Adrenal gland (tissue), 12 donors: ENCODE results near the gene OLA1. TPM values are rescaled to one million over a fixed set of nuclear protein-coding genes. Genes with fewer than 3 reads are reported as not detected.

Source experiments
- DNase-seq, 7 donors: peaks; one replicate each; pipeline ENCODE4 v3.0.0-alpha.2; 2019 to 2020
- H3K27ac ChIP-seq, 5 donors: fragments of 200-600 bp; sonication (generic) in 4 of 5; 1 replicate in 3 of 5; 2 replicates in 2 of 5; pipeline versions ENCODE4 v1.5.1 to v1.8.0; 2016 to 2020; ENCODE audit warnings: mild to moderate bottlenecking in 1 of 5
- H3K27me3 ChIP-seq: fragments of 200-600 bp; 2 replicates; pipeline ENCODE4 v1.8.0; 2021
- H3K36me3 ChIP-seq, 2 donors: fragments of 200-600 bp; replicated peaks in 1 of 2; 1 replicate in 1 of 2; 2 replicates in 1 of 2; pipeline versions ENCODE4 v1.5.1 to v1.8.0; 2018 to 2022
- H3K4me1 ChIP-seq, 2 donors: fragments of 200-600 bp; replicated peaks in 1 of 2; 1 replicate in 1 of 2; 2 replicates in 1 of 2; pipeline versions ENCODE4 v1.5.1 to v1.8.0; 2018 to 2021
- H3K4me3 ChIP-seq, 4 donors: fragments of 200-600 bp; sonication (generic) in 3 of 4; one replicate each; pipeline ENCODE4 v1.5.1; 2016 to 2018
- H3K9me3 ChIP-seq, 3 donors: fragments of 200-600 bp; sonication (generic) in 1 of 3; replicated peaks in 1 of 3; 1 replicate in 2 of 3; 2 replicates in 1 of 3; pipeline versions ENCODE4 v1.5.1 to v1.8.0; 2016 to 2021
- CTCF ChIP-seq, 6 experiments: fragments of 450-650 bp in 4 of 6; fragments of 200-600 bp in 2 of 6; sonication (generic) in 1 of 6; IDR thresholded peaks; 1 replicate in 5 of 6; 2 replicates in 1 of 6; pipeline versions ENCODE4 v1.5.1 to v1.8.0; 2016 to 2021; ENCODE audit warnings: antibody characterized with exemption in 6 of 6, mild to moderate bottlenecking in 2 of 6, moderate library complexity in 1 of 6
- POLR2A ChIP-seq, 2 donors: fragments of 450-650 bp; IDR thresholded peaks; one replicate each; pipeline ENCODE4 v1.6.1; 2017; ENCODE audit warnings: antibody characterized with exemption in 2 of 2, mild to moderate bottlenecking in 2 of 2, moderate library complexity in 1 of 2
- WGBS, 4 donors: extraction: QIAGEN DNeasy Blood & Tissue Kit in 2 of 4; methylation state at CpG; one replicate each; pipeline versions ENCODE4 v1.1.5 to v1.1.7; 2013 to 2017; 5-methylcytosine and 5-hydroxymethylcytosine counted together
- intact Hi-C, 2 donors: fragments of 100-400 bp; cut with DNase I; formaldehyde crosslinking; loops; one replicate each; pipeline versions ENCODE4 v1.14.1 to v1.15.0; 2022 to 2023
- polyA plus RNA-seq, 3 donors: library from polyadenylated mRNA; stranded (reverse); fragments of 200-250 nt in 2 of 3; fragments of 350-450 nt in 1 of 3; fragmentation: Illumina TruSeq in 1 of 3; extraction: RNeasy Lipid Tissue Mini Kit (QIAGEN cat#74804) in 1 of 3; gene quantifications; one replicate each; pipeline ENCODE4 v1.2.3, GENCODE V29; 2013 to 2014
- total RNA-seq, 9 donors: library from RNA; depleted of rRNA in 4 of 9; stranded (reverse); fragments of >200 nt in 4 of 9; fragments of 120-200 nt in 1 of 9; fragmentation: NEBNext Ultra II Directional in 1 of 9; extraction: Animal tissue kit (Norgen Biotek cat#: 25700) in 1 of 9; gene quantifications; one replicate each; pipeline versions ENCODE4 v1.1.0 to v1.2.4, GENCODE V29; 2013 to 2023
- donor health status: healthy with polysubstance abuse.
- donor health status: Bipolar disorder and iron deficiency.
- donor health status: DM: yes; HTN: yes; CAD: no.
- donor health status: DM: no; HTN: no; CAD: no.
- donor health status: DM: no; HTN: no; CAD: no.
- donor health status: DM: yes; HTN: yes; CAD: no.

Gene OLA1
- total and polyA plus RNA-seq, 12 donors: 30.1 to 182 (median 68.9) TPM

DNA sequence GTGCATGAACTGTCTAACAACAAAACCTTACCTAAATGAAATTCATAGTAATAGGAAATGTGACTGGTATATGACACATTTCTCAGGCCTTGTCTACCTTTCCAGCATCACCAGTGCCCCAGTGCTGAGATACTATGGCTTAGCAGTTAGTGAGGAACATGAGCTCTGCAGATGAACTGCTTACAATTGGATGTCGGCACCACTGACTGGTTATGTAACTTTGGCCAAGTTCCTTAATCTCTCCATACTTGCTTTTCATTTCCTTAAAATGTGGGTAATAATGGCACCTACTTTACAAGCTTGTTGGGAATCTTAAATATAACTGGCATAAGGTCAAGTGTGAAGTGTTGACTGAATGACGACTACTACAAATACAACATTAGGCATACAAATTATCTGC lies 136.3 kb downstream of the OLA1 start:
- no peak for DNase-seq
- intact Hi-C loops: no loop called here
- TF ChIP-seq CTCF (IDR thresholded peaks at IDR 0.05): no peak
- TF ChIP-seq POLR2A (IDR thresholded peaks at IDR 0.05): no peak
- Histone ChIP-seq H3K4me3 (no peak overlapping the region), H3K4me1 (no peaks in the 10 kb centered on the region), H3K27me3 (no peaks in the 10 kb centered on the region), H3K9me3 (no peaks in the 10 kb centered on the region), H3K27ac (no peak overlapping the region), H3K36me3 (no peaks in the 10 kb centered on the region)
- 68 to 89% (median 82%) methylated on average over 2 of the region's 2 CpGs for WGBS, 4 donors

- 92 to 97% (median 94%) methylated on average over 1 of the region's 1 CpG for WGBS, 4 donors
- H3K9me3 ChIP-seq: no peaks in the 10 kb centered on the region
- no peak for DNase-seq
Measured at GRCh38 chr2:174108579-174108978, 139.8 kb downstream of the OLA1 start.

GRCh38 chr2:174106736-174107135 lies 141.6 kb downstream of the OLA1 start:
- intact Hi-C loops: no loop called here
- Histone ChIP-seq H3K27me3 (no peaks in the 10 kb centered on the region), H3K4me3 (no peak overlapping the region), H3K27ac (no peak overlapping the region), H3K4me1 (no peaks in the 10 kb centered on the region), H3K36me3 (no peaks in the 10 kb centered on the region), H3K9me3 (no peaks in the 10 kb centered on the region)
- DNase-seq: no peak
- no peak for TF ChIP-seq POLR2A (IDR thresholded peaks at IDR 0.05)
- no peak for TF ChIP-seq CTCF (IDR thresholded peaks at IDR 0.05)

More at GRCh38 chr2:174108579-174108978, 139.8 kb downstream of the OLA1 start:
- Histone ChIP-seq H3K4me1 (no peaks in the 10 kb centered on the region), H3K36me3 (no peaks in the 10 kb centered on the region), H3K27ac (no peak overlapping the region), H3K27me3 (no peaks in the 10 kb centered on the region), H3K4me3 (no peak overlapping the region)
- intact Hi-C loops: no loop called here
- TF ChIP-seq POLR2A (IDR thresholded peaks at IDR 0.05) (no peak), CTCF (IDR thresholded peaks at IDR 0.05) (no peak)

GRCh38 chr2:174094542-174094941 lies 153.8 kb downstream of the OLA1 start:
- Histone ChIP-seq H3K9me3 (no peaks in the 10 kb centered on the region), H3K4me1 (no peaks in the 10 kb centered on the region), H3K36me3 (no peaks in the 10 kb centered on the region), H3K27ac (no peak overlapping the region), H3K27me3 (no peaks in the 10 kb centered on the region), H3K4me3 (no peak overlapping the region)
- DNase-seq: no peak
- WGBS, 4 donors: 95 to 98% (median 97%) methylated on average over 5 of the region's 5 CpGs
- intact Hi-C loops: no loop called here
- TF ChIP-seq POLR2A (IDR thresholded peaks at IDR 0.05) (no peak), CTCF (IDR thresholded peaks at IDR 0.05) (no peak)
